ENCODE results near the gene GLS.
"Not testable (repeated sequence)": the region's sequence is repeated elsewhere in the genome, so short reads cannot be mapped to it uniquely, and the experiment has no call there.

GLS gene

GRCh38 chr2:190938771-190939335 is 58.2 kb downstream of the GLS start:
- DNase-seq, result no peak

- no peak for DNase-seq
Observed at GRCh38 chr2:190940454-190940853, 59.8 kb downstream of the GLS start.

GRCh38 chr2:190941571-190941970 is 61.0 kb downstream of the GLS start:
- DNase-seq, result no peak

GRCh38 chr2:190942697-190943096 is 62.1 kb downstream of the GLS start:
- DNase-seq, result no peak

- DNase-seq, result no peak
Observed at GRCh38 chr2:190943706-190944105, 63.1 kb downstream of the GLS start.

- no peak for DNase-seq
Observed at GRCh38 chr2:190947141-190947540, 66.5 kb downstream of the GLS start.

GRCh38 chr2:190947711-190948251 is 67.2 kb downstream of the GLS start:
- DNase-seq, result peak; percentile 5

- no peak for DNase-seq
Observed at GRCh38 chr2:190948671-190949070, 68.0 kb downstream of the GLS start.

GRCh38 chr2:190950566-190950991 is 70.0 kb downstream of the GLS start:
- DNase-seq, result no peak

GRCh38 chr2:190953257-190953656 is 72.6 kb downstream of the GLS start:
- no peak for DNase-seq

GRCh38 chr2:190959911-190960788 is 79.5 kb downstream of the GLS start:
- no peak for DNase-seq

GRCh38 chr2:190961117-190961516 is 80.5 kb downstream of the GLS start:
- DNase-seq, result not testable (repeated sequence)

GRCh38 chr2:190961918-190962487 is 81.4 kb downstream of the GLS start:
- no peak for DNase-seq

GRCh38 chr2:190963088-190963487 is 82.5 kb downstream of the GLS start:
- DNase-seq, result no peak

- no peak for DNase-seq
Observed at GRCh38 chr2:190964170-190964795, 83.7 kb downstream of the GLS start.

- no peak for DNase-seq
Observed at GRCh38 chr2:190965580-190966222, 85.1 kb downstream of the GLS start.

GRCh38 chr2:190968522-190968921 is 87.9 kb downstream of the GLS start:
- DNase-seq, result no peak

GRCh38 chr2:190970160-190970559 is 89.5 kb downstream of the GLS start:
- DNase-seq, result no peak

GRCh38 chr2:190970873-190971506 is 90.4 kb downstream of the GLS start:
- DNase-seq, result no peak

GRCh38 chr2:190972213-190972612 is 91.6 kb downstream of the GLS start:
- DNase-seq, result no peak

- DNase-seq, result no peak
Observed at GRCh38 chr2:190972846-190973245, 92.2 kb downstream of the GLS start.

GRCh38 chr2:190973262-190973661 is 92.6 kb downstream of the GLS start:
- no peak for DNase-seq
